CD4-positive, alpha-beta T cell (primary cell): Measurements from ENCODE around the gene ECPAS. TPM values are rescaled to one million over a fixed set of nuclear protein-coding genes. Genes with fewer than 3 reads are reported as not detected.

Experiments
- ATAC-seq: fragments of 200-7000 bp; cut with Tn5 transposase; one replicate; pipeline ENCODE4 v1.10.0; 2022; ENCODE audit warnings: mild to moderate bottlenecking; ENCODE audit not compliant: poor library complexity
- CTCF ChIA-PET: fragments of 350-600 bp; sonication (Branson Sonifier 250); formaldehyde crosslinking; loops from one replicate; lab custom pipeline; 2021; ENCODE audit warnings: antibody characterized with exemption, inconsistent platforms; lab: Charles Lee
- POLR2A ChIA-PET: fragments of 350-600 bp; sonication (Branson Sonifier 250); formaldehyde crosslinking; loops from one replicate; lab custom pipeline; 2021; ENCODE audit warnings: antibody characterized with exemption, inconsistent platforms; lab: Charles Lee
- DNase-seq, 14 experiments: peaks; one replicate each; pipeline ENCODE4 v3.0.0-alpha.2; 2013 to 2020; ENCODE audit warnings: mixed read lengths in 2 of 14
- H3K27ac ChIP-seq, 2 donors: one replicate each; pipeline versions ENCODE4 v1.5.1 to v1.7.0; 2013; ENCODE audit warnings: low read length in 2 of 2, low read depth in 1 of 2, mild to moderate bottlenecking in 1 of 2
- H3K27me3 ChIP-seq, 2 experiments: 1 replicate in 1 of 2; 2 replicates in 1 of 2; pipeline versions ENCODE4 v1.6.1 to v1.7.0; 2013; ENCODE audit warnings: low read length in 2 of 2, control low read depth in 1 of 2, mild to moderate bottlenecking in 1 of 2, moderate library complexity in 1 of 2; ENCODE audit not compliant: insufficient read depth in 2 of 2, control insufficient read depth in 1 of 2
- H3K36me3 ChIP-seq: one replicate; pipeline ENCODE4 v1.6.1; 2013; ENCODE audit warnings: low read length, control low read depth; ENCODE audit not compliant: insufficient read depth
- H3K4me1 ChIP-seq: one replicate; pipeline ENCODE4 v1.6.1; 2013; ENCODE audit warnings: low read length, control low read depth; ENCODE audit not compliant: insufficient read depth
- H3K4me3 ChIP-seq: one replicate; pipeline ENCODE4 v1.5.1; 2013; ENCODE audit warnings: mild to moderate bottlenecking, low read length, moderate library complexity
- H3K9me3 ChIP-seq, 2 experiments: 1 replicate in 1 of 2; 2 replicates in 1 of 2; pipeline versions ENCODE4 v1.6.1 to v1.7.0; 2013; ENCODE audit warnings: low read length in 2 of 2, mild to moderate bottlenecking in 2 of 2, control low read depth in 1 of 2, moderate library complexity in 1 of 2; ENCODE audit not compliant: control insufficient read depth in 1 of 2, insufficient read depth in 1 of 2
- H3K27ac Mint-ChIP-seq: one replicate; pipeline ENCODE4 v1.8.0; 2020; ENCODE audit warnings: mixed read lengths
- H3K27me3 Mint-ChIP-seq: one replicate; pipeline ENCODE4 v1.8.0; 2021; ENCODE audit warnings: mixed read lengths
- H3K36me3 Mint-ChIP-seq: one replicate; pipeline ENCODE4 v1.8.0; 2021; ENCODE audit warnings: low read depth, mixed read lengths
- H3K4me1 Mint-ChIP-seq: one replicate; pipeline ENCODE4 v1.8.0; 2021; ENCODE audit warnings: low read depth, mixed read lengths
- H3K4me3 Mint-ChIP-seq: one replicate; pipeline ENCODE4 v1.8.0; 2020; ENCODE audit warnings: mild to moderate bottlenecking, mixed read lengths
- H3K9me3 Mint-ChIP-seq: one replicate; pipeline ENCODE4 v1.8.0; 2020; ENCODE audit warnings: mixed read lengths
- CTCF ChIP-seq: fragments of 200-600 bp; IDR thresholded peaks from one replicate; pipeline ENCODE4 v1.8.0; 2022; ENCODE audit warnings: antibody characterized with exemption, mild to moderate bottlenecking
- intact Hi-C, 2 experiments: fragments of 100-400 bp; cut with DNase I in 1 of 2; cut with micrococcal nuclease in 1 of 2; formaldehyde crosslinking; loops; one replicate each; pipeline versions ENCODE4 v1.15.1 to v1.9.0; 2023 to 2025; cut with DNase I, micrococcal nuclease
- total RNA-seq, 174 experiments: library from RNA in 2 of 174; stranded (reverse) in 2 of 174; gene quantifications; one replicate each; pipeline ENCODE4 v1.2.3 and lab custom pipeline; 2021 to 2026

ECPAS gene
- total RNA-seq, 2 experiments from 2014 or later: 36.6 to 37.5 TPM

- ATAC-seq (no peak), DNase-seq (no peak)
- Histone ChIP-seq H3K4me3 (no peak overlapping the region), H3K4me1 (no peaks in the 10 kb centered on the region), H3K27ac (no peak overlapping the region), H3K9me3 (peaks cover 0 to 6% of the 10 kb centered on the region in 2 experiments), H3K27me3 (no peaks in the 10 kb centered on the region), H3K36me3 (no peaks in the 10 kb centered on the region)
- CTCF ChIA-PET: no interaction called here
- peaks cover 3% of the 10 kb centered on the region for H3K9me3 Mint-ChIP-seq
- peaks cover 45% of the 10 kb centered on the region for H3K4me1 Mint-ChIP-seq
- H3K4me3 Mint-ChIP-seq: no peak overlapping the region
- intact Hi-C loops: no loop called here
- TF ChIP-seq CTCF: no peak
- H3K36me3 Mint-ChIP-seq: peaks cover 20% of the 10 kb centered on the region
- POLR2A ChIA-PET: interaction anchor here (0.7 kb wide), 1 partner anchor 151 kb away, joined by 3 read pairs; no protein-coding TSS in a partner anchor
- H3K27me3 Mint-ChIP-seq: no peaks in the 10 kb centered on the region
- no peak overlapping the region for H3K27ac Mint-ChIP-seq
These were observed 25.8 kb downstream of the ECPAS start for GRCh38 chr9:111458139-111459009.

GRCh38 chr9:111456529-111456928, 27.7 kb downstream of the ECPAS start:
- CTCF ChIA-PET: no interaction called here
- peaks cover 43% of the 10 kb centered on the region for H3K4me1 Mint-ChIP-seq
- intact Hi-C loops: no loop called here

GRCh38 chr9:111455638-111456037, 28.5 kb downstream of the ECPAS start:
- no peak overlapping the region for H3K27ac ChIP-seq
- H3K4me3 ChIP-seq: no peak overlapping the region
- POLR2A ChIA-PET: no interaction called here
- H3K9me3 Mint-ChIP-seq: no peaks in the 10 kb centered on the region
- no peak overlapping the region for H3K27ac Mint-ChIP-seq
- no peaks in the 10 kb centered on the region for H3K27me3 ChIP-seq
- CTCF ChIA-PET: no interaction called here
- DNase-seq (no peak), ATAC-seq (no peak)
- no peaks in the 10 kb centered on the region for H3K9me3 ChIP-seq
- TF ChIP-seq CTCF: no peak
- H3K4me1 ChIP-seq: no peaks in the 10 kb centered on the region
- H3K36me3 ChIP-seq: no peaks in the 10 kb centered on the region
- peaks cover 43% of the 10 kb centered on the region for H3K4me1 Mint-ChIP-seq
- intact Hi-C loops: no loop called here
- H3K36me3 Mint-ChIP-seq: peaks cover 5% of the 10 kb centered on the region
- no peaks in the 10 kb centered on the region for H3K27me3 Mint-ChIP-seq
- H3K4me3 Mint-ChIP-seq: no peak overlapping the region

More at GRCh38 chr9:111456529-111456928, 27.7 kb downstream of the ECPAS start:
- ATAC-seq (no peak), DNase-seq (no peak)
- no peak overlapping the region for H3K27ac Mint-ChIP-seq
- H3K36me3 Mint-ChIP-seq: peaks cover 6% of the 10 kb centered on the region
- no peaks in the 10 kb centered on the region for H3K27me3 ChIP-seq
- no peak overlapping the region for H3K27ac ChIP-seq
- TF ChIP-seq CTCF: no peak
- H3K9me3 ChIP-seq: peaks cover 0 to under 1% of the 10 kb centered on the region in 2 experiments
- H3K9me3 Mint-ChIP-seq: no peaks in the 10 kb centered on the region
- no peaks in the 10 kb centered on the region for H3K27me3 Mint-ChIP-seq
- POLR2A ChIA-PET: no interaction called here
- no peak overlapping the region for H3K4me3 ChIP-seq
- no peak overlapping the region for H3K4me3 Mint-ChIP-seq
- no peaks in the 10 kb centered on the region for H3K4me1 ChIP-seq
- no peaks in the 10 kb centered on the region for H3K36me3 ChIP-seq
